ENCODE results near the gene PLBD2.

- TF ChIP-seq CTCF (conservative IDR thresholded peaks at IDR 0.05 in 1 of 2, IDR thresholded peaks at IDR 0.05 in 1 of 2; ENCODE audit: low read depth in 1 of 2, low read length in 2 of 2), result no peak
- no peak for TF ChIP-seq EZH2 (IDR thresholded peaks at IDR 0.05; ENCODE audit: low read length, missing control alignments)
Measured at GRCh38 chr12:113330505-113330904, 27.9 kb upstream of the PLBD2 start.
